NCI-H446 treated with DMSO at 0.1 percent for 48 hours (cell line): Measurements from ENCODE around the gene RAD51B.

Experiments
- DNase-seq: peaks from one replicate; lab custom pipeline; 2025; lab: John Stamatoyannopoulos, UW

The RAD51B gene

DNA sequence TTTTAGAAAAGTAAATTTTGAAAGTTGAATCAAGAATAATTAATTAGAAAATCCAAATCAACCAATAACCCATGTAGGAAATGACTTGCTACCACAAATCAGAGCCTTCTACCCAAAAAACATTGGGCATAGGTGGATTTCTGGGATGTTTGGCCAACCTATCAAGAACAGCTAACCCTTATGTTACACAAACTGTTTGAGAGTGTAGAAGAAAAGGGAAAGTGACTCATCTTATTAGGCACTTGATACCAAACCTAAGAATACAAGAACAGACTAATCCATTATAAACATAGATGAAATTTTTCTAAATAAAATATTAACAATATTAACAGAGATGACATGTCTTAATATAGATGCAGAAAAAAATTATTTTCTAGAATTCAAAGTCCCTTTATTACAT lies 712.9 kb downstream of the RAD51B start:
- DNase-seq = no peak

DNA sequence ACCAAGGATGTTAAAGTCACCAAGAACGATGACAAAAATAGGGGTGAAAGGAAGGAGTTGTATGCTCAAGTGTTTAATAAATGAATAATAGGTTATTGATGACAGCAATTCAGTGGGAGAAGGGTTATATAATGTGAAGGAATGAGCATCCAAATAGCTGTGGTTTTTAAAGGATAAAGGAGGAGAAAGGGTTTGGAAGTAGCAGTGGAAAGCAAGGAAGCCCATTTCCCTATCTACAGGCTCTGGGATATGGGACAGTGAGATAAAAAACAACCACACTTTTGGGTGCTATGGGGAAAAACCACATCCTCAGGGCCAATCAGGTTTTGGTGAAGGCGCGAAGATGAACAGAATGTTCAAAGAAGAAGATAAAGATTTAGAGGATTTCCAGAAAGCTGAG lies 714.7 kb downstream of the RAD51B start:
- DNase-seq = no peak

DNA sequence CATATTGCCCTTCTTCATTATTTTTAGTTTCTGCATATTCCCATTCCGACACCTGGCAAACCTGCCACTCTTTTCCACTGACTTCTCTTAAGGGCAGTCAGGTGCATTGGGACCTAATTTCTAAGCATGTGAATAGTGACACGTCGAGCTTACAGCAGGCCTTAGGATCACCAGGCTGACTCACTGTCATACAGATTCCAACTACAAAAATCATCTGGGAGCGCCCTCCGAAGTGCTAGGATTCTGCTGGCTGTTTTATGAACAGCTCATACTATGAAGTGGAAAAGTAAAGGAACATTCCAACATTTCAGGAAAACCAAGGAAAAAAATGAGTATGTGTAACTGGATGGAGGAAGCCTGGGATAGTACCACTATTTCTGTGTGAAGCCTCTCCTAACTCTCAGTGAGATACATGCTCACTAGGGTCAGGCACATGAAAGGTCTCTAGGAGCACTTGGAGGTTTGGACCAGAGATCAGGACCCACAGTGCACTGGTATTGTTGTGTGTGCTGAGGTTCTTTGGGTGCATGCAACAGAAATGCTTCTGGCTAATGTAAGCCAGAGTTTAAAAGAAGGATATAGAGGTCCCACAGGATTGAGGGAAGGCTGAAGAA lies 715.9 kb downstream of the RAD51B start:
- DNase-seq = no peak

GRCh38 chr14:68536018-68536410 lies 716.4 kb downstream of the RAD51B start:
- no peak for DNase-seq

- DNase-seq = no peak
Measured at GRCh38 chr14:68538639-68539038, 719.1 kb downstream of the RAD51B start.

DNA sequence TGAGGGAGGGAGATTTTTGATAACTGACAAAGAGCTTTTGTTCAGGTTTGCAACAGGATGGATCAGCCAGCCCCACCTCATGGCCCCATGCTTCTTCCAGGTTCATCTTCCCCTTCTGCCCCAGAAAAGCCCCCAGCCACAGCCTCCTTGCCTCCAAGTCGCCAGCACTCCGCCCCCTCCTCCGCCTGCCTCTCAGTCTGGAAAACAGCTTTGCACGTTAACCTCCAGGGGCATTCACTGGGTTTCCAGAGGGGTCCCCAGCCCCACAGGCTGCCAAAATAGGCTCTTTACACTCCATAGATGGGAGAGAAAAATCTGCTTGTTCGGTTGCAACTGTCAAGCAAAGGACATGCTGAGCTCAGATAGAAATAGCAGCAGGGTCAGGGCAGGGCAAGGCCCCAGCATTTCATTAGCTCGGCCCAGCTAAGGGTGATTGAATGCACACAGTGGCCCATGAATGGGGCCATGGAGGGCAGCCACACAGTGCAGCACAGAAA lies 719.7 kb downstream of the RAD51B start:
- DNase-seq = no peak

DNA sequence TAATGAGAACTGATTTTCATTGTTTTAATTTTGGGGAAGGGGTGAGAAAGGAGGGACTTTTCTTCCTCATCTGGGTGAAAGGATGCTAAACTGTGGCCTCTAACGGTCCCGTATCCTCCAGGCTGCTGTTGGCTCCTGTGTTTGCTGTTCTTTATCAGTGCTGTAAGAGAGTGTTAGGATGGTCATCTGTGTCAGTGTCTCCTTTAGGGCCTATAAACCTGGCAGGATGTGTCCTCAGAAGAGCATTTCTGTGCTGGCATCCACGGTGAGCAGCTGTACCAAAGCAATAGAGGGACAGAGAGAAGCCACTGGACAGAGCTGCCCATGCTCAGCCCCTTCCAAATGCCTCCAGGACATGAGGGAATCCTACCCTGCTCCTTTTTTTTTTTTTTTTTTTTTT lies 720.2 kb downstream of the RAD51B start:
- no peak for DNase-seq

DNA sequence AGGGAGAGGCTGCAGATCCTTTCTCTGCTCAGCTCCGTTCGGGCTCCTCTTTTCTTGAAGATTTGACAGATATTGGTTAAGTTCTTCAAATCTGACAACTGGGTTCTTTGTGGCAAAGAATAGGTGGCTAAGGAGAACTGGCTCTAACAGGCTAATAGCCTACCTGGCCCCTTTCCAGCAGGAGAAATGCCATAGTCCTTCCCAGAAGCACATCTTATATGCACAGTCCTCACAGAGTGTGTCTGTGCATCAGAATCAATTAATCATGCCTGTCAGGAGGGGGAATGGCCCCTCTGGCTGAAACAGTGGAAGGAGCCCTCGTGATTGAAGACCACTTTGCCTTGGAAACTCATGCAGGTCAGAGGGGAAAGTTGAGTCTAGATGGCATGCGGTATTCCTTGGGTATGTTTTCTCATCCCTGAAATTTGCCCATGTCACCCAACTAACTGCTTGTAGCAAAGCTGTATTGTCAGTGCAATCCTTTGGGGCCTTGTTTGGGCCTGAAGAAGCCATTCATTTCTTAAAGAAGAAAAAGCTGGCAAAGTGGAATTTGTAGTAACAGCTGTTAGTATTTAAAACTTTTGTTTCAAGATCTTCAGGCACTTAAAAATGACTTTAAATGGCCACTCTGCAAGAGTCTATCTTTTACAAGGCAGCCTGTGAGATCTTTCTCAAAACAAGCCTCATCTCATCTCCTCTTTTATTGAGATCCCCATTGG lies 721.8 kb downstream of the RAD51B start:
- DNase-seq = no peak

GRCh38 chr14:68542346-68542745 lies 722.8 kb downstream of the RAD51B start:
- no peak for DNase-seq

GRCh38 chr14:68543516-68543915 lies 723.9 kb downstream of the RAD51B start:
- DNase-seq = no peak

GRCh38 chr14:68544081-68544892 lies 724.7 kb downstream of the RAD51B start:
- peak; percentile 41 for DNase-seq

DNA sequence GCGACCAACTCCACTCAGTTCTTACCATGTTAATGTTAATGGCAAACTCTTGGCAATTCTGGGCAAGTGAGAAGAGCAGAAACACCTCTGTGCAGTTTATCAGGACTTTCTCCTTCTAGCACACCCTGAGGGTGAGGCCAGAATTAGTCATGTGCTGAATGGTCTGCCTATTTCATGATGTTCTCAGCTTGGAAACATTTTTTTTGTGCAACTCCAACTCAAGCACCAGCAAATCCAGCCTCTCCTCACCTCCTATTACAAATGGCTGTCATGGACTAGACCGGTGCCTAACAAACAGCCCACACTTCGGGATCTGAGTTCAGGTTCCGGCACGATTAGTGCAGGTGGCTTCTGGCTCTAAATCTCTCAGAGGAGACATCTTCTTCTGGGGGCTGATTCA lies 727.3 kb downstream of the RAD51B start:
- DNase-seq = no peak

DNA sequence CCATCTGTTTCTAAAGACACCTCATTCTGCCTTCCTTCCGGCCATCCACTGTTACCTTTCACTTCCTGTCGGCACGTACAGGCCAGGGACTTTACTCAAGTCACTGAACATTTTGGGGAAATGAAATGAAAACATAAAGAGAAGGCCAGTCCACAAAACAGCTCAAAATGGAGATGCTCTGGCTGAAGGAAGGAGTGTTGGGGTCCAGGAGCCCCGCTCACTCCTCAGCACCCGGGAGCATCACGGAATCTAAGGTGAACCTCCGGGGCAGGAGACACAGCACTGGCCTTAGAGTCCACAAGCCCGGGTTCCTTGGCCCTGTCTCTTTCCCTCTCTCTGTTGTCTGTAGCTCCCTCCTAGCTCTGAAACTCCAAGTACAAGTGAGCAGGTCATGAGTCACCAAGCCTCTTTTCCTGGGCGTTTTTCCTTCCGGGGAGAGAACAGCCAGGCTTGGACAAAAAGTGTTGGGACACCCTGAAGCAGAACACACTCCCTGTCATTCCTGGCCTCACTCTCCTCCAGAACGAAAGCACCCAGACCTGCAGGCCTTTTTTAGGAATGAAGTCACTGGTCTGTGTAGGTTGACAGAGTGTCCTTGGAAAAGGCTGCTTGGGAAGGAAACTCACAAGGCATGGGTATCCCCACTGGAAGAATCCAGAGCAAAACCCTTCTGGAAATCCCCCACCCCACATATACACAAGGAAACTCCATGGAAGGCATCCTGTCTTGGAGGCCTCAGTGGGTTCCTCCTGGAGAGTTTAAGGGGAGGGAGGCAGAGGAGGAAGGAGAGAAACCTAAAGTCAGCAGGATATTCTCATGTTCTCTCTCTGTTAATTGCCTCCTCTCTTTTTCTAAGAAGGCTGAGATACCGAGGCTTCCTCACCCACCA lies 728.0 kb downstream of the RAD51B start:
- DNase-seq = no peak

DNA sequence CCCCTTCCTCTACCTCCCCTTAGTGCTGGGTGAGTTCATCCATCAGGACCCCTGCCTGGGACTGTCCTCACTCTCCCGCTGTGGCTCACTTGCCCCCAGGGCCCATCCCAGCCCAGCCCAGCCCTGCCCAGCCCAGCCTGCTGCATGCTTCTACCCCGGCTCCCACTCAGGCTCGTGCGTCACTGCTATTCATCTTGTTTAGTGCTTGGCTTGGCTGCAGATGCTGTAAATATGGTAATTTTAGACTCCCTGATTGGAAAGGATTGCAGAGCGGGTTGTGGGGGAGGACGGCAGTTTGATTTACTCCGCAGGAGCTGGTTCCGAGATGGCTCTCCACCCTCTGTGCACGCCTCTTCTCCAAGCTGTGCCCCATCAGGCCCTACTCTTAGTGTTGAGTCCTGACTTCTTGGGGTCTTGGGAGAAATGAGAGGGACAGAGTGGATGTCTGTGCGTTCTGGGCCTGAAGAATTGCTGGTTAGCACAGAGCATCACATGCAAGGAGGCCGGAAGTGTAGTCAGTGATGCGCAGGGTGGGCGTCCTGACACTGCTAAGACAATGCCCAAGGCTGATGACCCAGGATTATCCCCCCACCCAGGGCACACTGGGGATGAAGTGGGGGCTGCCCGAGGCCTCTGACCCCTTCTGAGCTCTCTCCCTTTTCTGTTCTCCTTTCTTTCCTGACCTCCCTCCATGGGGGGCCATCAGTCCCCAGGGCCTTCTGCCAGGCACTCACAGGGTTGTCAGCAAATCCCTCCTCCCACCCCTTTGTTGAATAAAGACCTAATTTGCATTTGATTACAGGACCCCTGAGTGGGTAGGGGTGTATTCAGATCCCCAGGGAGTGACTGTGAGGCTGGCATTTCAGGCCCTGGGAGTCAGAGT lies 728.9 kb downstream of the RAD51B start:
- no peak for DNase-seq

DNA sequence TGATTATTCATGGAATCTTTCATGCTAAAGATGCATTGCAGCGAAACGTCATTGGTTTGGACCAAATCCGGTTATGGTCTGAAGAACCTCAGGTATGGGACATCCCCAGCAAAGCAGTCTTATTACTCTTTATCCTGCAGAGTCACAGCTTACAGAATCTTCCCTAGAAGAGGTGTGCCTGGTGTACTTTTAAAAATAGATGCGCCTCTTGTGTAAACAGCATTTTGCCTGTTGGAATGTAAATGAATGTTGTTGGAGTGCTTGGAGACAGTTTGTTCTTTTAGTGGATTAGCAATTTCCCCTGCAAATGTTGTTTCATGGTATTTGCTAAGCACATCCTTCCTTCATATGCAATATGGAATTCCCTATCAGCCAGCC lies 730.7 kb downstream of the RAD51B start:
- no peak for DNase-seq

DNA sequence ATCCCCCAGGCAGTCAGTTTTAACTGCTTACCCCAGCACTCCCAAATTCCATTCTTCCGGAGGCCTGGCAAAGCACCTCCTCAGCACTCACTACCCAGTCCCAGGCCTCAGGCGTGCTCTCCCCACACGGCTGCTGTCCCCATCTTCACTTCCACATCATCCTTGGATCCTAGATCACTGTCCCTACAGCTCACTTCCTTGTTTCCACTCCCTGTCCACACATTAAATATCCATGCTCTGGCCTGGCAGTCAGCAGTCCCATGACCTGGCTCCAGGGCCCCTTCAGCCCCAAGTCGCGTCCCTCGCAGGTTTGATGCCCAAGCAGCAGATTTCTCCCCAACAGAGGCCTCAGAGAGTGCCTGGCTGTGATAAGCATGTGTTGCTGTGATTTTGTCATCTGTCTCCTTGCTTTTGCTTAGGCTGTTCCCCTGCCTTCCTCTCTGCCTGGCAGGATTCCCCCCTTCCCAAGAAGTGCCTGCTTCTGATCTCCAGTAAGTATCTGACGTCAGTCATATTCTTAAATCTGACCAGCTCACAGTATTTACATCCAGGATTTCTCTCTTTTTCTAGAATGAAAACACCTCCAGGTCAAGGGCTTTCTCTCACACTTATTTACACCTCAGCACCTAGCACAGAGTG lies 731.6 kb downstream of the RAD51B start:
- no peak for DNase-seq

- DNase-seq = no peak
Measured at GRCh38 chr14:68552075-68552474, 732.5 kb downstream of the RAD51B start.

DNA sequence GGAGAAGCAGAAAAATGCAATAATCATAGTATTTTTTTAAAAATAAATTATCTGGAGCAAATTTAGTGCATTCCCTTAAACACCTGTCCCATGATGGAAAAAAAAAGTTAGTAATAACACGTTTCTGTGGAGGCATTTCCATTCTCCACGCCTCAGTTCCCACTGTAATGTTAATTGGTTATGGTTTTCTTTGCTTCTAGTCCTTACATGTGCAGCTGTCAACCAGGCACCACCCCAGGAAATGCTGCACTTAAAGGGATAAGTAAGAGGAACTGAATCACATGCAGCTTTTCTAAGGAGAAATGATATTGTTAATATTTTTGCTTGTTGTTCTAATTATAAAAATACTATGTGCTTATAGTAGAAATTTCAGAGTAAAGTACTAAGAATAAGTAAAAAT lies 733.0 kb downstream of the RAD51B start:
- no peak for DNase-seq

GRCh38 chr14:68553311-68553710 lies 733.7 kb downstream of the RAD51B start:
- DNase-seq = no peak

GRCh38 chr14:68554231-68554630 lies 734.7 kb downstream of the RAD51B start:
- DNase-seq = no peak
